Endodermal cell (in vitro differentiated cells): Measurements from ENCODE around the gene MOV10L1. TPM values are rescaled to one million over a fixed set of nuclear protein-coding genes. Genes with fewer than 3 reads are reported as not detected.

Experiments used
- DNase-seq: peaks from one replicate; pipeline ENCODE4 v3.0.0-alpha.2; 2017
- H3K27ac ChIP-seq: 2 replicates; pipeline ENCODE4 v1.5.1; 2013; ENCODE audit warnings: mild to moderate bottlenecking, low read depth, low read length, moderate library complexity
- H3K27me3 ChIP-seq: 2 replicates; pipeline ENCODE4 v1.6.1; 2013; ENCODE audit warnings: mild to moderate bottlenecking, low read length, moderate library complexity; ENCODE audit not compliant: insufficient read depth, control insufficient read depth, poor library complexity, severe bottlenecking
- H3K36me3 ChIP-seq: 2 replicates; pipeline ENCODE4 v1.7.0; 2013; ENCODE audit warnings: mild to moderate bottlenecking, low read length, moderate library complexity; ENCODE audit not compliant: control insufficient read depth, insufficient read depth
- H3K4me1 ChIP-seq: one replicate; pipeline ENCODE4 v1.7.0; 2013; ENCODE audit warnings: low read length; ENCODE audit not compliant: control insufficient read depth, insufficient read depth
- H3K4me3 ChIP-seq: 2 replicates; pipeline ENCODE4 v1.5.1; 2013; ENCODE audit warnings: mild to moderate bottlenecking, low read length, moderate library complexity
- H3K9ac ChIP-seq: 2 replicates; pipeline ENCODE4 v1.6.1; 2013; ENCODE audit warnings: mild to moderate bottlenecking, low read length, moderate library complexity; ENCODE audit not compliant: poor library complexity, severe bottlenecking; ENCODE audit errors: extremely low read depth
- H3K9me3 ChIP-seq: 2 replicates; pipeline ENCODE4 v1.6.1; 2013; ENCODE audit warnings: mild to moderate bottlenecking, low read length, moderate library complexity; ENCODE audit not compliant: control insufficient read depth
- H3K27ac Mint-ChIP-seq: 2 replicates; pipeline ENCODE4 v1.8.0; 2020; ENCODE audit warnings: mixed read lengths
- H3K27me3 Mint-ChIP-seq: 2 replicates; pipeline ENCODE4 v1.8.0; 2021; ENCODE audit warnings: mild to moderate bottlenecking, mixed read lengths; ENCODE audit not compliant: insufficient read depth
- H3K36me3 Mint-ChIP-seq: 2 replicates; pipeline ENCODE4 v1.8.0; 2020; ENCODE audit warnings: low read depth, mixed read lengths
- H3K4me1 Mint-ChIP-seq: 2 replicates; pipeline ENCODE4 v1.8.0; 2020; ENCODE audit warnings: mixed read lengths
- H3K4me3 Mint-ChIP-seq: 2 replicates; pipeline ENCODE4 v1.8.0; 2020; ENCODE audit warnings: mild to moderate bottlenecking, moderate library complexity, mixed read lengths
- H3K9me3 Mint-ChIP-seq: 2 replicates; pipeline ENCODE4 v1.8.0; 2020; ENCODE audit warnings: mild to moderate bottlenecking, mixed read lengths
- CTCF ChIP-seq: fragments of 200-600 bp; sonication (generic); conservative IDR thresholded peaks from 2 replicates; pipeline ENCODE4 v1.5.0; 2021; ENCODE audit warnings: antibody characterized with exemption, mild to moderate bottlenecking
- WGBS, 2 experiments: methylation state at CpG; one replicate each; pipeline versions ENCODE4 v1.1.5 to v1.1.7; 2013; ENCODE audit warnings: missing lambda C conversion rate in 2 of 2, mixed read lengths in 1 of 2; ENCODE audit not compliant: insufficient coverage in 1 of 2, insufficient read length in 1 of 2; 5-methylcytosine and 5-hydroxymethylcytosine counted together
- total RNA-seq, 2 donors: library from RNA; stranded (reverse); fragmentation: NEBNext Ultra II Directional in 1 of 2; extraction: Animal tissue kit (Norgen Biotek cat#: 25700) in 1 of 2; gene quantifications; 2 replicates in 1 of 2; 3 replicates in 1 of 2; pipeline ENCODE4 v1.2.1, GENCODE V29; 2021

Gene MOV10L1
- total RNA-seq, 2 donors from 2014 or later, result 0.31 TPM; not detected in 1

- H3K9ac ChIP-seq, result no peak overlapping the region
- WGBS, 2 experiments, result 58 to 90% methylated on average over 5 to 10 of the region's 10 CpGs
- no peaks in the 10 kb centered on the region for H3K9me3 ChIP-seq
- no peak overlapping the region for H3K27ac ChIP-seq
- H3K4me3 ChIP-seq, result no peak overlapping the region
- H3K36me3 Mint-ChIP-seq, result no peaks in the 10 kb centered on the region
- H3K36me3 ChIP-seq, result no peaks in the 10 kb centered on the region
- no peaks in the 10 kb centered on the region for H3K4me1 ChIP-seq
- H3K4me1 Mint-ChIP-seq, result no peaks in the 10 kb centered on the region
- no peak for DNase-seq
- H3K27me3 Mint-ChIP-seq, result peaks cover 2% of the 10 kb centered on the region
- no peak for TF ChIP-seq CTCF
- peaks cover 4% of the 10 kb centered on the region for H3K9me3 Mint-ChIP-seq
- H3K4me3 Mint-ChIP-seq, result no peak overlapping the region
- H3K27ac Mint-ChIP-seq, result no peak overlapping the region
- no peaks in the 10 kb centered on the region for H3K27me3 ChIP-seq
Observed at GRCh38 chr22:50129121-50129736, 39.4 kb downstream of the MOV10L1 start.

GRCh38 chr22:50131894-50132293 is 42.1 kb downstream of the MOV10L1 start:
- H3K27ac Mint-ChIP-seq, result no peak overlapping the region
- H3K27me3 ChIP-seq, result no peaks in the 10 kb centered on the region
- TF ChIP-seq CTCF, result no peak
- H3K9me3 Mint-ChIP-seq, result peaks cover 4% of the 10 kb centered on the region
- no peaks in the 10 kb centered on the region for H3K36me3 Mint-ChIP-seq
- no peak overlapping the region for H3K27ac ChIP-seq
- no peaks in the 10 kb centered on the region for H3K4me1 ChIP-seq
- no peaks in the 10 kb centered on the region for H3K9me3 ChIP-seq
- WGBS, 2 experiments, result 87 to 93% methylated on average over 3 to 4 of the region's 4 CpGs
- H3K4me1 Mint-ChIP-seq, result no peaks in the 10 kb centered on the region
- DNase-seq, result no peak
- H3K27me3 Mint-ChIP-seq, result peaks cover 2% of the 10 kb centered on the region
- H3K4me3 ChIP-seq, result no peak overlapping the region
- no peak overlapping the region for H3K4me3 Mint-ChIP-seq
- H3K36me3 ChIP-seq, result no peaks in the 10 kb centered on the region
- H3K9ac ChIP-seq, result no peak overlapping the region

- H3K9me3 Mint-ChIP-seq, result peaks cover 4% of the 10 kb centered on the region
- peaks cover 2% of the 10 kb centered on the region for H3K27me3 Mint-ChIP-seq
- H3K4me3 Mint-ChIP-seq, result no peak overlapping the region
- H3K9ac ChIP-seq, result no peak overlapping the region
- no peaks in the 10 kb centered on the region for H3K36me3 Mint-ChIP-seq
- WGBS, 2 experiments, result 83 to 89% methylated on average over 4 to 9 of the region's 10 CpGs
- no peaks in the 10 kb centered on the region for H3K36me3 ChIP-seq
- no peaks in the 10 kb centered on the region for H3K4me1 Mint-ChIP-seq
- H3K27me3 ChIP-seq, result no peaks in the 10 kb centered on the region
- DNase-seq, result no peak
- no peak overlapping the region for H3K27ac ChIP-seq
- no peak for TF ChIP-seq CTCF
- no peaks in the 10 kb centered on the region for H3K4me1 ChIP-seq
- no peak overlapping the region for H3K4me3 ChIP-seq
- no peak overlapping the region for H3K27ac Mint-ChIP-seq
- H3K9me3 ChIP-seq, result no peaks in the 10 kb centered on the region
Observed at GRCh38 chr22:50134481-50134880, 44.7 kb downstream of the MOV10L1 start.
